Liver (tissue), 3 donors: ENCODE data around the gene GARIN1A.

ENCODE experiments used
- CTCF ChIP-seq: fragments of 150-350 bp; IDR thresholded peaks from 2 replicates; pipeline ENCODE4 v1.5.1; 2017; ENCODE audit warnings: improper control_type of control experiment, low read depth, low read length; ENCODE audit not compliant: missing input control
- JUND ChIP-seq, 2 donors: IDR thresholded peaks; 2 replicates each; pipeline ENCODE4 v1.6.1; 2016; ENCODE audit warnings: antibody characterized with exemption in 2 of 2
- RAD21 ChIP-seq, 2 donors: IDR thresholded peaks; 2 replicates each; pipeline ENCODE4 v1.6.1; 2016; ENCODE audit warnings: antibody characterized with exemption in 2 of 2, mild to moderate bottlenecking in 2 of 2
- SP1 ChIP-seq: IDR thresholded peaks from 2 replicates; pipeline ENCODE4 v1.6.1; 2018; ENCODE audit warnings: antibody characterized with exemption, mild to moderate bottlenecking
- TAF1 ChIP-seq: conservative IDR thresholded peaks from 2 replicates; pipeline ENCODE4 v1.6.1; 2016; ENCODE audit warnings: antibody characterized with exemption, mild to moderate bottlenecking
- donor health status: healthy.
- donor health status: healthy.

- no peak for TF ChIP-seq CTCF
- no peak for TF ChIP-seq TAF1
- peak; percentile 24 for TF ChIP-seq SP1
- TF ChIP-seq JUND (IDR thresholded peaks at IDR 0.05): peak; percentile 67 to 79
- TF ChIP-seq RAD21 (IDR thresholded peaks at IDR 0.05): peak in 1 of 2 donors; percentile 22
Observed at GRCh38 chr7:128705891-128706333, 33.8 kb downstream of the GARIN1A start.
